Activated CD8-positive, alpha-beta memory T cell treated with anti-CD3 and anti-CD28 coated beads for 48 hours (primary cell): Measurements from ENCODE around the gene ZNF214.

Experiments used
- DNase-seq, 3 experiments: peaks; one replicate each; pipeline ENCODE4 v3.0.0-alpha.2; 2020; ENCODE audit warnings: low read depth in 2 of 3, low spot score in 2 of 3

Gene ZNF214

GRCh38 chr11:7020183-7020917 is at the start of gene ZNF214, which contains the start of gene NLRP14:
ZNF214 (minus strand) TSS chr11:7020346; CDS start chr11:7002835, 17,511 bp downstream.
NLRP14 (plus strand) TSS chr11:7020479; CDS start chr11:7038587, 18,108 bp downstream.
- DNase-seq, result no peak

GRCh38 chr11:7062534-7062933 is 42.4 kb upstream of the ZNF214 start:
- DNase-seq, result no peak

DNA sequence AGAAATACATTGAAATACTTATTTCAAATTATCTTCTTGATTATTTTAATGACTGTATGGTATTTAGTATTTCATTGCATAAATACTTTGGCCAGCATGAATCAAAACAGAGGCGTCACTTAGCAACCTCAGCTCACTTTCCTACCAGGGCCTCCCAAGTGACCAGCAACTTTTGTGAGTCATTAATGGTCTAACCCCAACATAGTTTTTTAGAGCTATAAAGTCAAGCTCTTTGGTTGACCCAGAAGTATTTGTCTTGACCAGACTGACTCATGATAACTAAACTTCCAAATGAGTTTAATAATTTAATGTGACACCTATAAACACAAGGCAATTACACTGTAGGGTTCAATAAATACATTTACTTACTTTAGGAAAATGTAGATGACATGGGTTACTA is 40.7 kb upstream of the ZNF214 start:
- no peak for DNase-seq

DNA sequence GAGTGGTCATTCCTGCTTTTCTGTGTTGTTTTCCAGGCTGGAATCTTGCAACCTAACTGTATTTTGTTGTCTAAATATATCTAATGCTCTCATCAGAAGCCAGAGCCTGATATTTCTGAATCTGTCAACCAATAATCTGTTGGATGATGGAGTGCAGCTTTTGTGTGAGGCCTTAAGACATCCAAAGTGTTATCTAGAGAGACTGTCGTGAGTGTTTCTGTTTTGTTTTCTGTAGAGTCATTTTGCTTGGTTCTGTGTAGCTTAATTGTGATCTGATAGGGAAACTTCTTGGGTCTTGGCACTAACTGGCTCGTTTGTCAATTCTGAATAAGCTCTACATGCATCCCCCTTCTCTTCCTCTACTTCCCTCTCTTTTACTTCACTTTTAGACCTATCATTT is 37.5 kb upstream of the ZNF214 start:
- DNase-seq, result no peak

DNA sequence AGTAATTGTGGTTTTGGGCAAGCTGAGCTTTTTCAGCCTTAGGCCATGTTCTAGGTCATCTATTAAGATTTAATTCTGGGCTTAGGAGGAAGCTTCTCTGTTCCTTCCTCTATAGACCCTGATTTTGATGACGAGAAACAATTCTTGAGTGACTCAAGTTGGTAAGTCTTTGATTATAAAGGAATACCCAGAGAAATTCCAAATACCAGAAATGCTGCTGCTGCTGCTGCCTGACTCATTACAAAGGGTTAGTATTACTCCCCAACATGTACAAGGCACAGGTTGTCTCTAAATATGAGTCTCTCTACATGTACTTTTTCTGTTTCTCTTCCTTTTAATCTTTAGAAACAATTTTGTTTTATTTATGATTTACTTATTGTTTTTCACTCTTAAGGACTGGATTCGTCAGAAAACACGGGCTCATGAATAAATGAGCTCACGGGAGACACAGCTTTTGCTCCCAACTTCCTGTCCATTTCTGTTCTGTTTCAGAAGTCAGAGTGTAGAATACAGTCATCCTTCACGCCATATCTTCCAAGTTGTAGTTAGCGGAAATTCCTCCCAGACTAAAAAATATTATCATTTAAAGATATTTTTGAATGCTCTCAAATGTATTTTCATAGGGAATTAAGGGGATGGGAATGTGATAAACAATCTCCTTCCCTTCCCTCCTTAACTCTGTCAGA is 36.8 kb upstream of the ZNF214 start:
- DNase-seq, result no peak

DNA sequence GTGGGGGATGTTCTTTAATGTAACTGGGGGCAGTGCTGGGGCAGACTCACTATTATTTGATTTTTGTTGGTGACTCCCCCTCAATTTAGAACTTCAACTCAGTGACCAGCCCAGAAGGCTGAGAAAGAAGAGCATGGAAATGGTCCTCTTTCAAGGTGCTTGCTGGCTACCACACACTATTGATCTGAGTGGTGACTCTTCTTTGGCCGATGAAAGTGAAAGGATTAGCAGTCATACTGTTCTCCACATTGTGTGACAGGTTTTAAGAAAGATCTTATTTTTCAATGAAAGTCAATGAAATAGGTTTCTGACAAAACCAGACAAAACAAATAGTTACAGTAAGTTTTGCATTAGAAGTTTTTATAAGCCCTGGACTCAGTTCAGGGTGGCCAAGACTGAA is 30.0 kb upstream of the ZNF214 start:
- DNase-seq, result no peak

DNA sequence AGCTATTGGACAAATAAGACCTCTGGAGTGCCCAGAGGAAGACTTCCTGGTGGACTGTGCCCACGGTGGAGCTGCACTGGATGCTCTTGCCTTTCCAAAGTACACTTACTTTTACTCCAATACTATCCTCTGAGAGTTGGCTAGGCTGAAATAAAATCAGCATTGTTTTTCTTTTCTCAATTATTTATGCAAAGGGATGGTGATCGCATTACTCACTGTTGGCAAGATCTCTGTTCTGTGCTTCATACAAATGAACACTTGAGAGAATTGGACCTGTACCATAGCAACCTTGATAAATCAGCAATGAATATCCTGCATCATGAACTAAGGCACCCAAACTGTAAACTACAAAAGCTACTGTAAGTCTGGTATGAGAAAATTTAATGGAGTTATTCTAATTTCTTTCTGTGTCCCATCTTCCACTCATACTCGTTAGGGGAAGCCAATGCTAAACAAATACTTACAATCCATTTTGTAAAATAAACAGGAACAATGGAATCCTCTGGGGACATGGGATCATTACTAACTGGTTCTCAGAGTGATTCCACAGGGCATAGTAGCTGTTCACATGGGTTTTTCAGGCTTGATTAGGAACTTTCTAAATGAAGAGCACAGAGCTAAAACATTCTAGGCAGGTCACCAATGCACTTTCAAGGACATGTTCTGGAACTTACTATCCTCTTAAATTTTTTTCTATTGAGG is 26.5 kb upstream of the ZNF214 start:
- no peak for DNase-seq

- no peak for DNase-seq
Measured at GRCh38 chr11:7034019-7034418, 13.9 kb upstream of the ZNF214 start.

- no peak for DNase-seq
Measured at GRCh38 chr11:7032692-7033091, 12.5 kb upstream of the ZNF214 start.

GRCh38 chr11:7031471-7031871 is 11.3 kb upstream of the ZNF214 start:
- no peak for DNase-seq

DNA sequence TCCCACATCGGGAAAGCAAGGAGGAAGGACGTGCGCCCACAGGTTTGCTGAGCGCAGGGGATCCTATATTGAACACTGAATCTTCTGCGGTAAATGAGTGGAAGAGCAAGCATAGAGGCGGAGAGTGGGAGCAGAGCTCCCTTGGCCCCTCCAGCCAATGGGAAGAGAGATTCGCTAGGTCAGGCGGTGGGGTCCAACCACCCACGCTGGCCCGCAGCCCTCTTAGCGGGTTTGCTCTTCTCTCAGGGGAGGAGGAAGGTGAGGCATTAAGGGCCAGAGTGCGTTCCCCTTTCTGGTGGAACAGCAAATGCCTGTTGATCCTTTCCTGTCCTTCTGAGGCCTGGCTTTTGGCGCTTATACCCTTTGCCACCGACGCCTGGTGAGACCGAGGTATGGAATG is 10.7 kb upstream of the ZNF214 start:
- DNase-seq, result no peak

GRCh38 chr11:7028141-7028540 is 8.0 kb upstream of the ZNF214 start:
- no peak for DNase-seq

DNA sequence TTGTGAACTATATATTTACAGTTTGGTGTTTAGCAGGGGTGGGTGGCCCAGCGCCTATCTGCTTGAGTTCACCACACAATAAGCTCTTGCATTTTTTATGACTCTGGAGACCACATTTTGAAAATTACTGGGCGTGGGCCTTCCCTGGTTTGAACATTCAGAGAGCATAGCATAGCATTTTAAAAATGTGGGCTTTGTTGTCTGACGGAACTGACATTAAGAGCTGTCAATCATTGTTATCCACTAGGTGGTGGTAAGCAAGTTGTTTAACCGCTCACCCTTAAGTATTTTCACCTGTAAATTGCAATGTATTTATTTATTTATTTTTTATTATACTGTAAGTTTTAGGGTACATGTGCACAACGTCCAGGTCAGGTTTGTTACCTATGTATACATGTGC is 1.2 kb upstream of the ZNF214 start:
- DNase-seq, result no peak

DNA sequence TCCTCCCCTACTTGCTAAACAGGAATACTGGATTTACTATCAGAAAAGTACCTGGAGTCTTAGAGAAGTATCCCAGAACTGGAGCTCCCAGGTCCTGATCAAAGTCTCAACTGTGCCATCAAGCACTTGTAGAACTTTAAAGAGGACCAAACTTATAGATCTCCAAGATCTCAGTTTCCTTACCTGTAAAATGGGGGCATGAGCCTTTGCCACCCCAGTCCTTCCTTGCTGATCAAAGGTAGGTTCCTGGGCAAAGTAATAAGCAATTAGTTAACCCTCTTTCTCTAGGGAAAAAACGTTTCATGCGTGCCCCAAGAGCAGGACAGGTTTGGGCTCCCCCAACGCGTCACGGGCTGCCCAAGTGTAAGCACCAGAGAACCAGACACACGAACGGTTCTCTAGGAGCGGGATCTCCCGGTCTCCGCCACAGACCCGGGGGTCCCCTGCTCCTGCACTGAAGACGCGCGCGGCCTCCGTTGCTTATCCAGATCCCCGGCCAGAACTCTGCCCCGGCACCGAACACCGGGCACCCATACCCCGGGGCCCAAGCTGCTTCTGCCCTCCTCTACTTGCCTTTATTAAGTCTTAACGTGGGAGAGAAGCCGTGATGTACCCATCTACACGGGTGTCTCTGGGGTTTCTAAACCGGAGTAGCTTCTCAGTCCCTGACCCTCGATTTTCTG is 505 bp downstream of the ZNF214 start:
- no peak for DNase-seq

DNA sequence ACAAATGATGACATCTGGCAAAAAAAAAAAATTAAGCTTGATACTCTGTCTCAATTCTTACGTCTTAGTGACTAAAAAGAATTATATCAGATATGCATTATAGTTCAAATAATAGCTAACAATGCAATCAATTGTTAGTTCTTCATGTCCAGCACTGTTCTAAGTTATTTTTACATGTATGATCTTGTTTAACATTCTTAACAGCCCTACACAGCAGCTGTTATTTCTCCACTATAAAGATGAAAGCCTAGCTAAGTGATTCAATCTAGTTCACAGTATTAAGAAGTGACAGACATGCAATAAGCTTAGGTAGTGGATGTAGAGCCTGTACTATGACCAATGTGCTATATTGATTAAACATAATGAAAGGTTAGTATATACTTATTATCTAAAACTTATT is 4.1 kb downstream of the ZNF214 start:
- no peak for DNase-seq

- no peak for DNase-seq
Measured at GRCh38 chr11:7014118-7014517, 6.0 kb downstream of the ZNF214 start.

GRCh38 chr11:7004482-7004881 is 15.7 kb downstream of the ZNF214 start:
- DNase-seq, result no peak

GRCh38 chr11:6995703-6996102 is 24.4 kb downstream of the ZNF214 start:
- DNase-seq, result no peak

- DNase-seq, result no peak
Measured at GRCh38 chr11:6992457-6993417, 27.4 kb downstream of the ZNF214 start.

GRCh38 chr11:6992026-6992425 is 28.1 kb downstream of the ZNF214 start:
- no peak for DNase-seq
